Inferior parietal cortex (tissue), 1 donor: Measurements from ENCODE around the gene OSBPL7.

Source experiments
- DNase-seq: peaks from one replicate; pipeline ENCODE4 v3.0.0-alpha.2; 2016; ENCODE audit errors: extremely low spot score

OSBPL7 gene

DNA sequence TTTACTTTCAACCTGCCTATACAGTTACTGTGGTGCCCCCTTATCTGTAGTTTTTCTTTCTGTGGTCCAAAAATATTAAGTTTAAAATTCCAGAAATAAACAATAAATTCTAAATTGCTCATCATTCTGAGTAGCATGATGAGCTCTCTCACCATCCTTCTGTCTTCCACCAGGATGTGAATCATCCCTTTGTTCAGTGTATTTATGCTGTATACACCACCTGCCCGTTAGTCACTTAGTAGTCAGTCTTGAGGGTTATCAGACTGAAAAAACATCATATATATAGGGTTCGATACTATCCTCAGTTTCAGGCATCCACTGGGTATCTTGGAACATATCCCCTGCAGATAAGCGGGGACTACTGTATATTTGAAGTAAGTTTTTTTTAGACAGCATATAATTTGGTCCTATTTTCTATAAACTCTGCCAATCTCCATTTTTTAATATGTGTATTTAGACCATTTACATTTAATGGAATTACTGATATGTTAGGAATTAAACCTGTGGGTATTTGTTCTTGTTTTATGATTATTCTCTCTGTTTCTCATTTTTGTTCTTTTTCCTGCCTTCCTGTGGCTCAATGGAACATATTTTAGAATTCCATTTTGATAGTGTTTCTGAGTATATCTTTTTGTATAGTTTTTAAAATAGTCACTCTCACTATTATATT, 57.5 kb downstream of the OSBPL7 start:
- DNase-seq, result no peak

- DNase-seq, result no peak
These were observed 58.9 kb downstream of the OSBPL7 start for GRCh38 chr17:47762728-47763127.

DNA sequence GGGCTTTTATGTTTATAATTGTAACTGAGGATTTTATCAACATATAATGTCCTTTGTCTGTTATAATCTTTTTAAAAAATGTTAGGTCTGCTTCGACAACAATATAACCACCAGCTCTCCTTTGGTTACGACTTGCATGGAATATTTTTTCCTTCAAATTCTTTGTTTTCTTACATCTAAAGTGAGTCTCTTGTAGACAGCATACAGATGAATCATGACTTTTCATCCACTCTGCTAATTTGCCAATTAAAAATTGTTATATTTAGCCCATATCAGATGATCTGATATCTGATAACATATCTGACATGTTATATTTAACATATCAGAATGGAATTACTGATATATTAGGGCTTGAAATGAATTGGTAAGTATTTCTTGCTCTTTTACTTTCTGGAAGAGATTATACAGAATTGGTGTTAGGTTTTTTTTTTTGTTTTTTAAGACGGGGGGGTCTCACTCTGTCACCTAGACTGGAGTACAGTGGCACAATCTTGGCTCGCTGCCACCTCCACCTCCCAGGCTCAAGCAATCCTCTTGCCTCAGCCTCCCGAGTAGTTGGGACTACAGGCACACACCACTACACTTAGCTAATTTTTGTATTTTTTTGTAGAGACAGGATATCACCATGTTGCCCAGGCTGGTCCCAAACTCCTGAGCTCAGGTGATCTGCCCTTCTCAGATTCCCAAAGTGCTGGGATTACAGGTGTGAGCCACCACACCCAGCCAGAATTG, 61.0 kb downstream of the OSBPL7 start:
- no peak for DNase-seq

DNA sequence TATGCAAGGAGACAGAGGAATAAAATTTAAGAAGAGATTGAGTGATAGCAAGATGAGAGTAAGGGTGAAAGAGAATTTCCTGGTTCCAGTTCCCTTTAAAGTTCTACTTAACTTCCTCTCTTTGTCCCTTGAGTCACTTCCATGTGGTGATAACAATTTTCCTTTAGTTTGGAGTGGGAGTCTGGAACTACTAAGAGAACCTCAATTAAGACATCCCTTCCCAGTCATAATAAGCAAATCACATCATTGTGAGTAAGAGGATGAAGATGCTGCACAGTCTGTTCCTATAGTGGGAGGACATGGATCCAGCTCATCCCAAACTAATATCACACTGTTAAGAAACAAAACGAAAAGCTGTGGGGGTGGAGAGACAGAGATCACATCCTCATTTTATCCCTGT, 64.2 kb downstream of the OSBPL7 start:
- DNase-seq, result no peak
